Measurements from ENCODE around the gene SLC10A1. TPM values are rescaled to one million over a fixed set of nuclear protein-coding genes. Genes with fewer than 3 reads are reported as not detected.

The SLC10A1 gene
- polyA plus RNA-seq, 1 donor = not detected

- no peak for DNase-seq (ENCODE audit: low read depth)
Measured at GRCh38 chr14:69808919-69809808, 12.1 kb upstream of the SLC10A1 start.

- no peak for DNase-seq (ENCODE audit: low read depth)
Measured at GRCh38 chr14:69807192-69807591, 10.2 kb upstream of the SLC10A1 start.

GRCh38 chr14:69804902-69805301 lies 7.9 kb upstream of the SLC10A1 start:
- no peak for DNase-seq (ENCODE audit: low read depth)

- DNase-seq (ENCODE audit: low read depth) = no peak
Measured at GRCh38 chr14:69803753-69804152, 6.7 kb upstream of the SLC10A1 start.

GRCh38 chr14:69798339-69798735 lies 1.3 kb upstream of the SLC10A1 start:
- no peak for DNase-seq (ENCODE audit: low read depth)

- DNase-seq (ENCODE audit: low read depth) = no peak
Measured at GRCh38 chr14:69797573-69798338, 715 bp upstream of the SLC10A1 start.

GRCh38 chr14:69795691-69796090 lies 1.4 kb downstream of the SLC10A1 start:
- no peak for DNase-seq (ENCODE audit: low read depth)

- DNase-seq (ENCODE audit: low read depth) = no peak
Measured at GRCh38 chr14:69794791-69795190, 2.2 kb downstream of the SLC10A1 start.

GRCh38 chr14:69792887-69793421 lies 4.1 kb downstream of the SLC10A1 start:
- no peak for DNase-seq (ENCODE audit: low read depth)

- no peak for DNase-seq (ENCODE audit: low read depth)
Measured at GRCh38 chr14:69789118-69789640, 7.9 kb downstream of the SLC10A1 start.

- no peak for DNase-seq (ENCODE audit: low read depth)
Measured at GRCh38 chr14:69786603-69787002, 10.4 kb downstream of the SLC10A1 start.

- no peak for DNase-seq (ENCODE audit: low read depth)
Measured at GRCh38 chr14:69784942-69785341, 12.1 kb downstream of the SLC10A1 start.

- DNase-seq (ENCODE audit: low read depth) = no peak
Measured at GRCh38 chr14:69780952-69781351, 16.1 kb downstream of the SLC10A1 start.

GRCh38 chr14:69780092-69780491 lies 16.9 kb downstream of the SLC10A1 start:
- DNase-seq (ENCODE audit: low read depth) = no peak

- no peak for DNase-seq (ENCODE audit: low read depth)
Measured at GRCh38 chr14:69779088-69779487, 18.0 kb downstream of the SLC10A1 start.

GRCh38 chr14:69776875-69777453 lies 20.1 kb downstream of the SLC10A1 start:
- no peak for DNase-seq (ENCODE audit: low read depth)

- DNase-seq (ENCODE audit: low read depth) = no peak
Measured at GRCh38 chr14:69775012-69775411, 22.0 kb downstream of the SLC10A1 start.

GRCh38 chr14:69773571-69774276 lies 23.3 kb downstream of the SLC10A1 start:
- no peak for DNase-seq (ENCODE audit: low read depth)

GRCh38 chr14:69772082-69773017 lies 24.7 kb downstream of the SLC10A1 start:
- DNase-seq (ENCODE audit: low read depth) = no peak

- no peak for DNase-seq (ENCODE audit: low read depth)
Measured at GRCh38 chr14:69771136-69771535, 25.9 kb downstream of the SLC10A1 start.

Data from forelimb muscle (tissue), 1 donor.